ENCODE data around the gene SLC37A2.

DNA sequence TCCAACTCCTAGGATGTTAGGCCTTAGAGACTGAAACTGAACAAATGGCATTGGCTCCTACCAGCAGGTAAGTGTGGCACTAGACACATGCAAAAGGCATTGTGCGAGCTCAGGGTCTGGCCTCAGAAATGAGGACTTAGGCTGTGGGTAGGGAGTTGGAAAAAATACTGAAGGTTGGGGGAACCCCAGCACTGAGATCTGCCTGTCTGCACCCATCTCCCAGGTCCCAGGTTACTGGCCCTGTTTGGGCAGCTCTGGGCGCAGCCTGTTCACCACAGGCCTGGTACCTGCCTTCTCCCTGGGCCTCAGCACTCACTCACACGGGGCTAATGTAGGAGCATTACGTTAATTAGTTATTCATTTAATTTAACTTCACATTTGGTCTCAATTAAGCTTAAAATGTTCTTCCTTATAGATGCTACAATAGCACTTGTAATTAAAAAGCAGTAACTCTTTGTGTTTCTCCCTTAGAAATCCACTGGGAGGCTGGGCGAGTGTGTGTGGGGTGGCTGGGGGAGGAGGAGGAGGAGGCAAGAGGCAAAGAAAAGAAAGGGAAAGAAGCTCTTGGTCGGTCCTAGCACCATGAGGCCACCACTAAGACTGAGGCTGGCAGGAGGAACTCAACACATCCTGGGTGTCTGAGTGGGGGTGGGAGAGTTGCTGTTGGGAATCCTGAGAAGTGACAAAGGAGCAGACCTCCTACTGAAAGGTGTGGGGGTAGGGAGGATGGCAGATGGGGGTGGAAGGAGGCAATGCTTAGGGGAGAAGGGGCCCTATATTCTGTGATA, 29.0 kb downstream of the SLC37A2 start:
- TF ChIP-seq, protein P1, sequence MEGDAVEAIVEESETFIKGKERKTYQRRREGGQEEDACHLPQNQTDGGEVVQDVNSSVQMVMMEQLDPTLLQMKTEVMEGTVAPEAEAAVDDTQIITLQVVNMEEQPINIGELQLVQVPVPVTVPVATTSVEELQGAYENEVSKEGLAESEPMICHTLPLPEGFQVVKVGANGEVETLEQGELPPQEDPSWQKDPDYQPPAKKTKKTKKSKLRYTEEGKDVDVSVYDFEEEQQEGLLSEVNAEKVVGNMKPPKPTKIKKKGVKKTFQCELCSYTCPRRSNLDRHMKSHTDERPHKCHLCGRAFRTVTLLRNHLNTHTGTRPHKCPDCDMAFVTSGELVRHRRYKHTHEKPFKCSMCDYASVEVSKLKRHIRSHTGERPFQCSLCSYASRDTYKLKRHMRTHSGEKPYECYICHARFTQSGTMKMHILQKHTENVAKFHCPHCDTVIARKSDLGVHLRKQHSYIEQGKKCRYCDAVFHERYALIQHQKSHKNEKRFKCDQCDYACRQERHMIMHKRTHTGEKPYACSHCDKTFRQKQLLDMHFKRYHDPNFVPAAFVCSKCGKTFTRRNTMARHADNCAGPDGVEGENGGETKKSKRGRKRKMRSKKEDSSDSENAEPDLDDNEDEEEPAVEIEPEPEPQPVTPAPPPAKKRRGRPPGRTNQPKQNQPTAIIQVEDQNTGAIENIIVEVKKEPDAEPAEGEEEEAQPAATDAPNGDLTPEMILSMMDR (IDR thresholded peaks at IDR 0.05) = no peak
- TF ChIP-seq SP1 (CRISPR knock-in tag; conservative IDR thresholded peaks at IDR 0.05) = no peak
- TF ChIP-seq NFYB (CRISPR knock-in tag; conservative IDR thresholded peaks at IDR 0.05; ENCODE audit: low read depth) = no peak
- no peak for TF ChIP-seq EMX1 (CRISPR knock-in tag; IDR thresholded peaks at IDR 0.05)

All from WTC11 (cell line).